HG03520 (cell line): ENCODE measurements around the gene FAM229A.

Experiments
- ATAC-seq: cut with Tn5 transposase; IDR thresholded peaks from one replicate; pipeline ENCODE4 v1.9.1; 2021; ENCODE audit warnings: mild to moderate bottlenecking, moderate library complexity; ENCODE audit not compliant: unreplicated experiment

FAM229A gene

GRCh38 chr1:32350785-32351398 lies 11.4 kb downstream of the FAM229A start:
- peak; percentile 11 for ATAC-seq

- ATAC-seq = no peak
Measured at GRCh38 chr1:32349211-32349708, 13.0 kb downstream of the FAM229A start.

DNA sequence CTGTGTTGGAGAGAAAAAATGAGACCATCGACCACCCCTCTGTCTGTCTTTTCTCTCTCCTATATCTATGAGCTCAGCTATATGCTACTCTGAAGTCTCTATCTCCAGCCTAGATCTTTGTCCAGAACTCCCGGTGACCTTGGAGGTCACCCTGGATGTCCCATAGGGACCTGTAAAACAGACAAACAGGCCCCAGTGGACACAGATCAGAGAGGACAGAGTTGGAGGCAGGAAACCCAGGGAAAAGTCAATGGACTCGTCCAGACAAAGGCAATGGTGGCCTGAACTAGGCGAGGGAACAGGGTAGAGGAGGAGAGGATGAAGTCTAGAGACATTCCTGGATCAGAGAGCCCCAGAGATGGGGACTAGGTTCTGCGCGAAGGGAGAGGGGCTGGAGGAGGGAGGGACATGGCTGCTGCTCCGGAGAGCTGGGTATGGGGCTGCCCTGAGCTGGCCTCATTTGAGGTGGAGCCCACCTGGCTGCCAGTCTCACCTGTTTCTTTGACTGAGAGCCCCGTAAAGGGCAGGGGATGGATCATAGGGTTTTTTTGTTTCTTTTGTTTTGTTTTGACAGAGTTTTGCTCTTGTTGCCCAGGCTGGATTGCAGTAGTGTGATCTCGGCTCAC lies 15.6 kb downstream of the FAM229A start:
- no peak for ATAC-seq

DNA sequence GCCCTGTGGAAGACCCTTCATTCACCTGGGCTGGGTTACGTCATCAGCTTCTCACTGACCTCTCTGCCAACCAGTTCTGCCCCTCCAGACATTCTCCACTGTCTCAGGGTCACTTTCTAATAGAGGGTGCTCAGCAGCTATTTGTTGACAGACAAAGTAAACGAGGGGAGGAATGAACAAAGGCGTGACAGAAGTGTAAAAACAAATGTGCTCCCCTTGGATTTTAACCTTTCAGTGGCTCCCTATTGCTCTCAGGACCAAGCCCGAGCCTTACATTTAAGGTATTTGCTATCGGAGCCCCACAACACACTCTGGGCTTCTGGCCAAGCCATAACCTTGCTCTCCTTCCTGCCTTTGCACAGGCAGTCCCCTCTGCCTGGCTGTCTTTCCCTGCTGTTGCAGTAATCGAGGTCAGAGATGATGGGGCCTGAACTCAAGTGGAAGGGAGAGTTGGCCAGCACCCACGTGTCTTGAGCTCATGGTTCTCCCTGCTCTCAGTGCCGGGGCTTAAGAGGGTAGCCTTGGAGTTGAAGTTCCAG lies 16.9 kb downstream of the FAM229A start:
- no peak for ATAC-seq

DNA sequence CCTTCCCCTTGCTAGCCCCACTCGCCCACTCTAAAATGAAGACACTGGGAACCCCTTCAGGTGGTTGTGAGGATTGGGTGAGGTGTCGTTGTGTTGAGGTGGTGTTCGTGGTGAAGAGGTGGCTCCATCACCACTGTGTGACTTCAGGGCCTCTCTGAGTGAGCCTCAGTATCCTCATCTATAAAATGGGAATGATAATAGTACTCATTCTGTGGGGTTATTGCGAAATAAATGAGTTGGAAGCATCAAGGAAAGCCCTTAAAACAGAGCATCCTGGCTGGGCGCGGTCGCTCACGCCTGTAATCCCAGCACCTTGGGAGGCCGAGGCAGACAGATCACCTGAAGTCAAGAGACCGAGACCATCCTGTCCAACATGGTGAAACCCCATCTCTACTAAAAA lies 19.6 kb downstream of the FAM229A start:
- ATAC-seq = no peak

DNA sequence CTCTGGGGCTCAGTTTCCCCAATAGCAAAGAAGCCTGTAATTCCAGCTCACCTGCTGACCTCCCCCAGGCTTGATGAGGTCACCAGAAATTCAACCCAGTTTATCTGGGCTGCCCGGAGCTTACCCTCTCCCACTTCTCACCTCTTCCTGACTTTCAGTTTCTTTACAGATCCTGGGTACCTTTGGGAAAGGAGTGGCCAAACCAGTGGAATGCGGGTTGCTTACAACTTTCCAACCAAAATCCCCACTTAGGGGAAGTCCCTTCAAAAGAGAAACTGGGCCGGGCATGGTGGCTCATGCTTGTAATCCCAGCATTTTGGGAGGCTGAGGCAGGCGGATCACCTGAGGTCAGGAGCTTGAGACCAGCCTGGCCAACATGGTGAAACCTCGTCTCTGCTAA lies 20.3 kb downstream of the FAM229A start:
- no peak for ATAC-seq

DNA sequence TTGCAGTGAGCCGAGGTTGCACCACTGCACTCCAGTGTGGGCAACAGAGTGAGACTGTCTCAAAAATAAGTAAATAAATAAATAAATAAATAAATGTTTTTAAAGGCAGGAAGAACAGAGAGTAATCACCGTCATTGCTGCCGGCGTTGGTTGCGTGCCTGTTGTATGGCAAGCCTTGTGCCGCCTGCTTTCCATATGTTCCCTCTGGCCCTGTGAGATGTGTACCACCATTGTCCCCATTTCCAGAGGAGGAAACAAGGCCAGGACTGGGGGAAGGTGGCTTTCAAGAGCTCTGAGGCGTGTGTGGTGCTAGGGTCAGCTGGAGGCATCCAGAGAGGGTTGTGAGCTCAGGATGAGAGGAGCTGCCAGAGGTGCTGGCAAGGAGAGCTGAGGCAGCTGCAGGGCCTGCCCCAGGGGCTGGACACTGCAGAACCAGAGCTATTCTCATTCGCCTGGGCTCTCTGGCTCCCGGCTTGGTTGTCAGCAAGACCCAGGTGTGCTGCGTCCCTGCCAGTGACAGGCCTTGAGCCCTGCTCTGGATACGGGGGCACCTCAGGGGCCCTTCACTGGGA lies 21.0 kb downstream of the FAM229A start:
- no peak for ATAC-seq

GRCh38 chr1:32339363-32339978 lies 22.8 kb downstream of the FAM229A start:
- no peak for ATAC-seq

GRCh38 chr1:32338637-32339145 lies 23.6 kb downstream of the FAM229A start:
- ATAC-seq = no peak

DNA sequence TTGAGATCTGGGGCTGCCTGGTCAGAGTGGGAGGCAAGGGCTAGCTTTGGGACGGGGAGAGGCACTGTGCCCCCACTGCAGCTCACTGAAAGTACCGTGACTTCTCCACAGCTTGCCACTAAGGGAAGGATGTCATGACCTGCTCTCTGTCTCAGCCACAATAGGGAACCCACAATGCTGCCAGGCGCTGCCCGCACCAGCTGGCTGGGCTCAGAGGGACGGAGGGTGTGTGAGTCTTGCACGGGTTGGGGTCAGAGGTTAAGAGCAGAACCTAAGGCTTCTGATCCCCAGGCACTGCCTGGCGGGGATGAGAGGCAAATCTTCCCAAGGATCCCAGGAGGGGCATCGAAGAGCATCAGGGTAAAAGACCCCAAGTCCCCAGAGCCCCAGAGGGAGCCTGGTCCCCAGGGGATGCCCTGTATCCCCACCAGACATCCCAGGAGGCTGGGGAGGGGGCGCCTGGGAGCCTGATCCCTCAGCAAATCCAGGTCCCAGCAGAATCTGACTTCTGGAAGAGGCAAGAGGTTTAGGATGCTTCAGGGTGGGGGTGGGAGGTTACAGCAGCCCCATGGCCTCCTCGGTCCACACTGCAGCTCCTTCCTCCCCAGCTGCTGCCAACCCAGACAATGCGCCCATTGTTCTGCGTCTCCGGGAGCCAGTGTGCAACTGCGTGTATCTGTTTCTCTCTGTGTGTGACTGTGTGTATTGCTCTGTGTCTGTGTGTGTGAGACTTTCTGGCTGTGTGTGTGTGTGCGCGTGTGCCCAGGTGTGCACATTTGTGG lies 24.2 kb downstream of the FAM229A start:
- ATAC-seq = no peak

GRCh38 chr1:32336963-32337675 lies 25.2 kb downstream of the FAM229A start:
- ATAC-seq = no peak

DNA sequence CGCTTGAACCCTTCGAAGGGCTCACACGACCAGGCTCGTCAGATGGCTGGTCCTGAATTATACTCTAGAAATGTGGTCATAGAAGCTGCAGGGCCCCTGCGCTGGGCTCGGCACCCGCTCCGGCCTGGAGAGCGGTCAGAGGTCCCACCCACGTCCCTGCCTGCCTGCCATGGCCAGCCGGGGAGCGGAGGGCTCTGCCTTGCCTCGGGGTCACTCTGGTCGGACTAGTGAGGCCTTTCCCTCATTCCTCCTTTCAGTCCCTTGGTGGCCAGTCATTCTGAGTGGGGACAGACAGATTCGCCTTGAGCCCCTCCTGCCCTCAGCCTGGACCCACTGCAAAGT lies 25.7 kb downstream of the FAM229A start:
- ATAC-seq = no peak

- ATAC-seq = peak; percentile 39
Measured at GRCh38 chr1:32335790-32336590, 26.3 kb downstream of the FAM229A start, which contains the start of gene MARCKSL1. TSS of gene MARCKSL1 (minus strand) at chr1:32336233. CDS start at chr1:32336033, 200 bp downstream.

DNA sequence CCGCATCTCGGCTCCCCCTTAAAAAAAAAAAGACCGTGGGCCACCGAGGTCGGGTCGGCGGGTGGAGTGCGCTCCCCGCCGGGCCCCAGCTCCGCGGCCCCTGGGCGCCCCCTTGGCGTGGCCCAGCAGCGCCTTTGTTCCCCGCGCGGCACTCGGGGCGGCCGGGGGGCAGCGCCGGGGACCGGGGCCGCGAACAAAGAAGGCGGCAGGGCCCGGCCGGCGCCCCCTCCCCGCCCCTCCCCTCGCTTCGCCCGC lies 26.8 kb downstream of the FAM229A start:
- no peak for ATAC-seq

GRCh38 chr1:32334864-32335534 lies 27.3 kb downstream of the FAM229A start:
- ATAC-seq = peak; percentile 28

DNA sequence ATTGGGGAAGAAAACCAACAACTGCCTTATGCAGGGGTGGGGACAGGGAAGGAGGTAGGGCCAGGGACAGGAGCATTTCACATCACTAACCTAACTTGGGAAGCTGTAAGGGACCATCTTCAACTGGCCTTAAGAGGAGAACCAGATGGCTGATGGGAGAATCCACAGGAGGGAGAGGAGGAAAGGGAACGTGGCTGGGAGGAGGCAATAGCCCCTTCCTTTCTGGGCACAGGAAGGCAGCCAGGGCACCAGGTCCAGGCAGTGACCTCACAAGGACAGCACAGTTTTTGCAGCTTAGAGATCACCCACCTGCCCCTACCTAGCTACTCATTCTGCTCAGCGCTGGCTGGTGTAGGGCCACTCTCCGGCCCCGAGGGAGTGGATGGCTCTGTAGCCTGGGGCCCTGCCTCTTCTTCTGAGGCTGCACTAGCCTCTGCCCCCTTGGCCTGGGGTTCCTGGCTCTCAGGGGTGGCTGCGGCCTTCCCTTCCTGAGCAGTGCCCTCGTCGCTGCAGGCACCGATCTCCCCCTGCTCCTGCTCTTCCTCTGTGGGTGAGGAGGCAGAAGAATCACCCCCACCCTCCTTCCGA lies 27.9 kb downstream of the FAM229A start:
- no peak for ATAC-seq

DNA sequence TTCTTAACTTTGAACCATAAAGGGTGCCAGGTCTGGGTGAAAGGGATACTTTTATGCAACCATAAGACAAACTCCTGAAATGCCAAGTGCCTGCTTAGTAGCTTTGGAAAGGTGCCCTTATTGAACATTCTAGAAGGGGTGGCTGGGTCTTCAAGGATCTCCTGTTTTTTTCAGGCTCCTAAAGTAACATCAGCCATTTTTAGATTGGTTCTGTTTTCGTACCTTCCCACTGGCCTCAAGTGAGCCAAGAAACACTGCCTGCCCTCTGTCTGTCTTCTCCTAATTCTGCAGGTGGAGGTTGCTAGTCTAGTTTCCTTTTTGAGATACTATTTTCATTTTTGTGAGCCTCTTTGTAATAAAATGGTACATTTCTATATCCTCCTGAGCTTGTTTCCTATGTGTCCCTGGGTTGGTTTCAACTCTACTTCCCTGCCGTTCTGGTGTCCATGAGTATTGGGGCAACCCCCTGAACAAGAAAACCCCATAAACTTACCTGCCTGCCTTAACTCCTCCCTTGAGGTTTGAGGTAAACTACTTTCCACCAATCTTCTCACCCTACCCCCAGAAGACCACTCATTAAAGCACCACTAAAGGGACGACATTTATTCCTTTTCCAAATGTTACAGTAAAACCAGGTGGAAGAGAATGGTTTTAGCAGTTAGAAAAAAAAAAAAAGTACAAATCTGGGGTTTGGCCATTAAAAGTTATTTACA lies 28.9 kb downstream of the FAM229A start:
- no peak for ATAC-seq
